ENCODE measurements around the gene SH3D19.

DNA sequence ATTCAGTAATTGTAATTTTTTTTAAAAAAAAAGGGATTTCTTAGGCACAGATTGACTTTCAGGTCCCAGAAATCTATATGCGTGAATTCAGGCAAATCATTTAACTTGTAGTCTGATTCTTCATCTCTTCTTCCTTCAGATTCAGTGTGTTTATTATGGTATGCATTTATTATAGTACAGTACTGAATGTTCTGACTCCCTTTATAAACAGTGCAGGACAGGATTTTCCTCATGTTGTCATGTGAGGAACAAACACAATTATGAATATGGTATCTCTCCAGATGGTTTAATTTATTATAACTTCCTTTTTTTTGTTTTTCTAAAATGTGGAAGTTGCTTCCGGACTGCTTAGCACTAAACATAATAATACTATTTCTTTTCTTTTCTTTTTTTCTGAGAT lies 171.8 kb downstream of the SH3D19 start:
- no peak for TF ChIP-seq POLR2A (IDR thresholded peaks at IDR 0.05)
- TF ChIP-seq, protein P1, sequence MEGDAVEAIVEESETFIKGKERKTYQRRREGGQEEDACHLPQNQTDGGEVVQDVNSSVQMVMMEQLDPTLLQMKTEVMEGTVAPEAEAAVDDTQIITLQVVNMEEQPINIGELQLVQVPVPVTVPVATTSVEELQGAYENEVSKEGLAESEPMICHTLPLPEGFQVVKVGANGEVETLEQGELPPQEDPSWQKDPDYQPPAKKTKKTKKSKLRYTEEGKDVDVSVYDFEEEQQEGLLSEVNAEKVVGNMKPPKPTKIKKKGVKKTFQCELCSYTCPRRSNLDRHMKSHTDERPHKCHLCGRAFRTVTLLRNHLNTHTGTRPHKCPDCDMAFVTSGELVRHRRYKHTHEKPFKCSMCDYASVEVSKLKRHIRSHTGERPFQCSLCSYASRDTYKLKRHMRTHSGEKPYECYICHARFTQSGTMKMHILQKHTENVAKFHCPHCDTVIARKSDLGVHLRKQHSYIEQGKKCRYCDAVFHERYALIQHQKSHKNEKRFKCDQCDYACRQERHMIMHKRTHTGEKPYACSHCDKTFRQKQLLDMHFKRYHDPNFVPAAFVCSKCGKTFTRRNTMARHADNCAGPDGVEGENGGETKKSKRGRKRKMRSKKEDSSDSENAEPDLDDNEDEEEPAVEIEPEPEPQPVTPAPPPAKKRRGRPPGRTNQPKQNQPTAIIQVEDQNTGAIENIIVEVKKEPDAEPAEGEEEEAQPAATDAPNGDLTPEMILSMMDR (IDR thresholded peaks at IDR 0.05 in 4 of 5, conservative IDR thresholded peaks at IDR 0.05 in 1 of 5) = no peak
